ENCODE measurements around the gene ARFGEF3. TPM values are rescaled to one million over a fixed set of nuclear protein-coding genes. Genes with fewer than 3 reads are reported as not detected.

ARFGEF3 gene
- total RNA-seq, 5 donors from 2014 or later (not counting 1 experiment from before 2014, with no cell fraction given): 0.09 to 0.12 (median 0.10) TPM; not detected in 2

- Histone ChIP-seq H3K4me1 (ENCODE audit: control insufficient read depth in 1 of 2, extremely low read depth in 1 of 2, insufficient read depth in 2 of 2, low read length in 2 of 2) (no peaks in the 10 kb centered on the region), H3K27ac (ENCODE audit: low read length) (no peak overlapping the region), H3K36me3 (ENCODE audit: control insufficient read depth in 2 of 2, extremely low read depth in 1 of 2, insufficient read depth in 1 of 2, low read length in 1 of 2) (no peaks in the 10 kb centered on the region), H3K9me3 (no peaks in the 10 kb centered on the region), H3K27me3 (replicated peaks in 1 of 2; ENCODE audit: control insufficient read depth in 2 of 2, extremely low read depth in 1 of 2, insufficient read depth in 2 of 2, low read length in 1 of 2) (no peaks in the 10 kb centered on the region), H3K4me3 (ENCODE audit: control insufficient read depth in 1 of 2, extremely low read depth in 1 of 2, low read length in 1 of 2) (no peak overlapping the region)
- Mint-ChIP-seq H3K27me3 (peaks cover 5 to 14% of the 10 kb centered on the region in 2 donors), H3K9me3 (no peaks in the 10 kb centered on the region), H3K4me3 (no peak overlapping the region), H3K27ac (no peak overlapping the region), H3K36me3 (no peaks in the 10 kb centered on the region), H3K4me1 (no peaks in the 10 kb centered on the region)
- WGBS (ENCODE audit: insufficient coverage): 92% methylated on average over 2 of the region's 4 CpGs
- DNase-seq: no peak
- ChIA-PET POLR2A (no interaction called here), CTCF (interaction anchor here in 1 of 2 donors (0.6 kb wide), 1 partner anchor 421 kb away, joined by 3 read pairs; no protein-coding TSS in a partner anchor)
- no peak for ATAC-seq (replicated peaks in 1 of 4)
Measured at GRCh38 chr6:138225953-138226352, 64.2 kb downstream of the ARFGEF3 start.

- no peak for ATAC-seq (replicated peaks in 1 of 4)
- WGBS (ENCODE audit: insufficient coverage): 91% methylated on average over 3 of the region's 4 CpGs
- H3K4me1 Mint-ChIP-seq: no peaks in the 10 kb centered on the region
- ChIA-PET CTCF (no interaction called here), POLR2A (no interaction called here)
- Histone ChIP-seq H3K27me3 (replicated peaks in 1 of 2; ENCODE audit: control insufficient read depth in 2 of 2, extremely low read depth in 1 of 2, insufficient read depth in 2 of 2, low read length in 1 of 2) (no peaks in the 10 kb centered on the region), H3K4me1 (ENCODE audit: control insufficient read depth in 1 of 2, extremely low read depth in 1 of 2, insufficient read depth in 2 of 2, low read length in 2 of 2) (no peaks in the 10 kb centered on the region), H3K36me3 (ENCODE audit: control insufficient read depth in 2 of 2, extremely low read depth in 1 of 2, insufficient read depth in 1 of 2, low read length in 1 of 2) (no peaks in the 10 kb centered on the region), H3K4me3 (ENCODE audit: control insufficient read depth in 1 of 2, extremely low read depth in 1 of 2, low read length in 1 of 2) (no peak overlapping the region), H3K9me3 (no peaks in the 10 kb centered on the region), H3K27ac (ENCODE audit: low read length) (no peak overlapping the region)
- no peak for DNase-seq
- no peaks in the 10 kb centered on the region for H3K36me3 Mint-ChIP-seq
- H3K4me3 Mint-ChIP-seq: no peak overlapping the region
- no peak overlapping the region for H3K27ac Mint-ChIP-seq
- H3K27me3 Mint-ChIP-seq: peaks cover 5 to 9% of the 10 kb centered on the region in 2 donors
- no peaks in the 10 kb centered on the region for H3K9me3 Mint-ChIP-seq
Measured at GRCh38 chr6:138226700-138227315, 65.1 kb downstream of the ARFGEF3 start.

GRCh38 chr6:138227316-138227781 lies 65.6 kb downstream of the ARFGEF3 start:
- no peaks in the 10 kb centered on the region for H3K4me1 Mint-ChIP-seq
- POLR2A ChIA-PET: no interaction called here
- no peak overlapping the region for H3K27ac ChIP-seq (ENCODE audit: low read length)
- H3K36me3 ChIP-seq (ENCODE audit: control insufficient read depth in 2 of 2, extremely low read depth in 1 of 2, insufficient read depth in 1 of 2, low read length in 1 of 2): no peaks in the 10 kb centered on the region
- H3K27me3 Mint-ChIP-seq: peaks cover 5 to 9% of the 10 kb centered on the region in 2 donors
- no peaks in the 10 kb centered on the region for H3K36me3 Mint-ChIP-seq
- CTCF ChIA-PET: no interaction called here
- no peak overlapping the region for H3K4me3 ChIP-seq (ENCODE audit: control insufficient read depth in 1 of 2, extremely low read depth in 1 of 2, low read length in 1 of 2)
- ATAC-seq (replicated peaks in 1 of 4): no peak
- no peaks in the 10 kb centered on the region for H3K9me3 ChIP-seq
- no peaks in the 10 kb centered on the region for H3K9me3 Mint-ChIP-seq
- no peak overlapping the region for H3K4me3 Mint-ChIP-seq
- no peaks in the 10 kb centered on the region for H3K4me1 ChIP-seq (ENCODE audit: control insufficient read depth in 1 of 2, extremely low read depth in 1 of 2, insufficient read depth in 2 of 2, low read length in 2 of 2)
- DNase-seq: no peak
- WGBS (ENCODE audit: insufficient coverage): 76% methylated on average over 3 of the region's 8 CpGs
- H3K27ac Mint-ChIP-seq: no peak overlapping the region
- no peaks in the 10 kb centered on the region for H3K27me3 ChIP-seq (replicated peaks in 1 of 2; ENCODE audit: control insufficient read depth in 2 of 2, extremely low read depth in 1 of 2, insufficient read depth in 2 of 2, low read length in 1 of 2)

GRCh38 chr6:138229072-138229471 lies 67.3 kb downstream of the ARFGEF3 start:
- Mint-ChIP-seq H3K27ac (no peak overlapping the region), H3K4me1 (no peaks in the 10 kb centered on the region), H3K27me3 (peaks cover 9% of the 10 kb centered on the region in 2 donors), H3K4me3 (no peak overlapping the region), H3K9me3 (no peaks in the 10 kb centered on the region), H3K36me3 (no peaks in the 10 kb centered on the region)
- CTCF ChIA-PET: no interaction called here
- H3K36me3 ChIP-seq (ENCODE audit: control insufficient read depth in 2 of 2, extremely low read depth in 1 of 2, insufficient read depth in 1 of 2, low read length in 1 of 2): no peaks in the 10 kb centered on the region
- ATAC-seq (replicated peaks in 1 of 4): no peak
- no peak overlapping the region for H3K4me3 ChIP-seq (ENCODE audit: control insufficient read depth in 1 of 2, extremely low read depth in 1 of 2, low read length in 1 of 2)
- H3K9me3 ChIP-seq: no peaks in the 10 kb centered on the region
- H3K27me3 ChIP-seq (replicated peaks in 1 of 2; ENCODE audit: control insufficient read depth in 2 of 2, extremely low read depth in 1 of 2, insufficient read depth in 2 of 2, low read length in 1 of 2): no peaks in the 10 kb centered on the region
- no peaks in the 10 kb centered on the region for H3K4me1 ChIP-seq (ENCODE audit: control insufficient read depth in 1 of 2, extremely low read depth in 1 of 2, insufficient read depth in 2 of 2, low read length in 2 of 2)
- POLR2A ChIA-PET: no interaction called here
- no peak overlapping the region for H3K27ac ChIP-seq (ENCODE audit: low read length)
- WGBS (ENCODE audit: insufficient coverage): 100% methylated on average over 1 of the region's 4 CpGs
- DNase-seq: no peak

GRCh38 chr6:138229663-138230179 lies 68.0 kb downstream of the ARFGEF3 start:
- WGBS (ENCODE audit: insufficient coverage): 88% methylated on average over 5 of the region's 11 CpGs
- ChIA-PET CTCF (no interaction called here), POLR2A (no interaction called here)
- H3K27me3 ChIP-seq (replicated peaks in 1 of 2; ENCODE audit: control insufficient read depth in 2 of 2, extremely low read depth in 1 of 2, insufficient read depth in 2 of 2, low read length in 1 of 2): no peaks in the 10 kb centered on the region
- Mint-ChIP-seq H3K36me3 (no peaks in the 10 kb centered on the region), H3K4me3 (no peak overlapping the region), H3K4me1 (no peaks in the 10 kb centered on the region), H3K27ac (no peak overlapping the region), H3K27me3 (peaks cover 6 to 9% of the 10 kb centered on the region in 2 donors), H3K9me3 (no peaks in the 10 kb centered on the region)
- no peaks in the 10 kb centered on the region for H3K36me3 ChIP-seq (ENCODE audit: control insufficient read depth in 2 of 2, extremely low read depth in 1 of 2, insufficient read depth in 1 of 2, low read length in 1 of 2)
- H3K9me3 ChIP-seq: no peaks in the 10 kb centered on the region
- no peak overlapping the region for H3K27ac ChIP-seq (ENCODE audit: low read length)
- DNase-seq: no peak
- no peaks in the 10 kb centered on the region for H3K4me1 ChIP-seq (ENCODE audit: control insufficient read depth in 1 of 2, extremely low read depth in 1 of 2, insufficient read depth in 2 of 2, low read length in 2 of 2)
- H3K4me3 ChIP-seq (ENCODE audit: control insufficient read depth in 1 of 2, extremely low read depth in 1 of 2, low read length in 1 of 2): no peak overlapping the region
- ATAC-seq (replicated peaks in 1 of 4): no peak

GRCh38 chr6:138230221-138230620 lies 68.5 kb downstream of the ARFGEF3 start:
- POLR2A ChIA-PET: no interaction called here

More at GRCh38 chr6:138230221-138230620, 68.5 kb downstream of the ARFGEF3 start:
- peaks cover 9 to 10% of the 10 kb centered on the region in 2 donors for H3K27me3 Mint-ChIP-seq
- no peaks in the 10 kb centered on the region for H3K9me3 Mint-ChIP-seq
- no peak overlapping the region for H3K27ac Mint-ChIP-seq
- no peaks in the 10 kb centered on the region for H3K36me3 Mint-ChIP-seq
- DNase-seq (no peak), ATAC-seq (replicated peaks in 1 of 4) (no peak)
- CTCF ChIA-PET: no interaction called here
- no peak overlapping the region for H3K27ac ChIP-seq (ENCODE audit: low read length)
- H3K36me3 ChIP-seq (ENCODE audit: control insufficient read depth in 2 of 2, extremely low read depth in 1 of 2, insufficient read depth in 1 of 2, low read length in 1 of 2): no peaks in the 10 kb centered on the region
- no peaks in the 10 kb centered on the region for H3K27me3 ChIP-seq (replicated peaks in 1 of 2; ENCODE audit: control insufficient read depth in 2 of 2, extremely low read depth in 1 of 2, insufficient read depth in 2 of 2, low read length in 1 of 2)
- H3K4me1 ChIP-seq (ENCODE audit: control insufficient read depth in 1 of 2, extremely low read depth in 1 of 2, insufficient read depth in 2 of 2, low read length in 2 of 2): no peaks in the 10 kb centered on the region
- H3K4me3 ChIP-seq (ENCODE audit: control insufficient read depth in 1 of 2, extremely low read depth in 1 of 2, low read length in 1 of 2): no peak overlapping the region
- no peak overlapping the region for H3K4me3 Mint-ChIP-seq
- no peaks in the 10 kb centered on the region for H3K9me3 ChIP-seq
- no peaks in the 10 kb centered on the region for H3K4me1 Mint-ChIP-seq
